ENCODE measurements around the gene EXPH5. TPM values are rescaled to one million over a fixed set of nuclear protein-coding genes. Genes with fewer than 3 reads are reported as not detected.

EXPH5 gene
- total and polyA plus RNA-seq, 2 of the 8 experiments (the other 6 are each of a cell fraction or from before 2014, with no cell fraction given): 1.1 to 11.5 TPM

DNA sequence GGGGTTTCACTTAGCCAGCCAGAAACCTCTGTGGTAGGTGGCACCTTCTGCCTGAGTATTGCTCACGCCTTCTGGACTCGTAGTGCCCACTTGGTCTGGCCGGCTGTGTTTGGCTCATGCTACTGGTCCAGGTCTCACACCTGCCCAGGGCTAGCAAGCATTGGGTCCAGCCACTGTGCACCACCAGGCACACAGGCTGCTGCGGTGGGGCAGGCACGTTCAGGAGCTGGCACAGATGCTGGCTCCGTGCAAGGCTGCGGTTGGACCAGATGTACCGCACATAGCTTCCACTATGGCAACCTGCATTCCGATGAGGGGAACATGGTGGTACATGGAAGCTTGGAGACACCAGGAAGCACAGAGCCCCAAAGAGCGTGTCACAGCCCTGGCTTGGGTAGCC is 34.8 kb upstream of the EXPH5 start (continued):
- TF ChIP-seq, protein P1, sequence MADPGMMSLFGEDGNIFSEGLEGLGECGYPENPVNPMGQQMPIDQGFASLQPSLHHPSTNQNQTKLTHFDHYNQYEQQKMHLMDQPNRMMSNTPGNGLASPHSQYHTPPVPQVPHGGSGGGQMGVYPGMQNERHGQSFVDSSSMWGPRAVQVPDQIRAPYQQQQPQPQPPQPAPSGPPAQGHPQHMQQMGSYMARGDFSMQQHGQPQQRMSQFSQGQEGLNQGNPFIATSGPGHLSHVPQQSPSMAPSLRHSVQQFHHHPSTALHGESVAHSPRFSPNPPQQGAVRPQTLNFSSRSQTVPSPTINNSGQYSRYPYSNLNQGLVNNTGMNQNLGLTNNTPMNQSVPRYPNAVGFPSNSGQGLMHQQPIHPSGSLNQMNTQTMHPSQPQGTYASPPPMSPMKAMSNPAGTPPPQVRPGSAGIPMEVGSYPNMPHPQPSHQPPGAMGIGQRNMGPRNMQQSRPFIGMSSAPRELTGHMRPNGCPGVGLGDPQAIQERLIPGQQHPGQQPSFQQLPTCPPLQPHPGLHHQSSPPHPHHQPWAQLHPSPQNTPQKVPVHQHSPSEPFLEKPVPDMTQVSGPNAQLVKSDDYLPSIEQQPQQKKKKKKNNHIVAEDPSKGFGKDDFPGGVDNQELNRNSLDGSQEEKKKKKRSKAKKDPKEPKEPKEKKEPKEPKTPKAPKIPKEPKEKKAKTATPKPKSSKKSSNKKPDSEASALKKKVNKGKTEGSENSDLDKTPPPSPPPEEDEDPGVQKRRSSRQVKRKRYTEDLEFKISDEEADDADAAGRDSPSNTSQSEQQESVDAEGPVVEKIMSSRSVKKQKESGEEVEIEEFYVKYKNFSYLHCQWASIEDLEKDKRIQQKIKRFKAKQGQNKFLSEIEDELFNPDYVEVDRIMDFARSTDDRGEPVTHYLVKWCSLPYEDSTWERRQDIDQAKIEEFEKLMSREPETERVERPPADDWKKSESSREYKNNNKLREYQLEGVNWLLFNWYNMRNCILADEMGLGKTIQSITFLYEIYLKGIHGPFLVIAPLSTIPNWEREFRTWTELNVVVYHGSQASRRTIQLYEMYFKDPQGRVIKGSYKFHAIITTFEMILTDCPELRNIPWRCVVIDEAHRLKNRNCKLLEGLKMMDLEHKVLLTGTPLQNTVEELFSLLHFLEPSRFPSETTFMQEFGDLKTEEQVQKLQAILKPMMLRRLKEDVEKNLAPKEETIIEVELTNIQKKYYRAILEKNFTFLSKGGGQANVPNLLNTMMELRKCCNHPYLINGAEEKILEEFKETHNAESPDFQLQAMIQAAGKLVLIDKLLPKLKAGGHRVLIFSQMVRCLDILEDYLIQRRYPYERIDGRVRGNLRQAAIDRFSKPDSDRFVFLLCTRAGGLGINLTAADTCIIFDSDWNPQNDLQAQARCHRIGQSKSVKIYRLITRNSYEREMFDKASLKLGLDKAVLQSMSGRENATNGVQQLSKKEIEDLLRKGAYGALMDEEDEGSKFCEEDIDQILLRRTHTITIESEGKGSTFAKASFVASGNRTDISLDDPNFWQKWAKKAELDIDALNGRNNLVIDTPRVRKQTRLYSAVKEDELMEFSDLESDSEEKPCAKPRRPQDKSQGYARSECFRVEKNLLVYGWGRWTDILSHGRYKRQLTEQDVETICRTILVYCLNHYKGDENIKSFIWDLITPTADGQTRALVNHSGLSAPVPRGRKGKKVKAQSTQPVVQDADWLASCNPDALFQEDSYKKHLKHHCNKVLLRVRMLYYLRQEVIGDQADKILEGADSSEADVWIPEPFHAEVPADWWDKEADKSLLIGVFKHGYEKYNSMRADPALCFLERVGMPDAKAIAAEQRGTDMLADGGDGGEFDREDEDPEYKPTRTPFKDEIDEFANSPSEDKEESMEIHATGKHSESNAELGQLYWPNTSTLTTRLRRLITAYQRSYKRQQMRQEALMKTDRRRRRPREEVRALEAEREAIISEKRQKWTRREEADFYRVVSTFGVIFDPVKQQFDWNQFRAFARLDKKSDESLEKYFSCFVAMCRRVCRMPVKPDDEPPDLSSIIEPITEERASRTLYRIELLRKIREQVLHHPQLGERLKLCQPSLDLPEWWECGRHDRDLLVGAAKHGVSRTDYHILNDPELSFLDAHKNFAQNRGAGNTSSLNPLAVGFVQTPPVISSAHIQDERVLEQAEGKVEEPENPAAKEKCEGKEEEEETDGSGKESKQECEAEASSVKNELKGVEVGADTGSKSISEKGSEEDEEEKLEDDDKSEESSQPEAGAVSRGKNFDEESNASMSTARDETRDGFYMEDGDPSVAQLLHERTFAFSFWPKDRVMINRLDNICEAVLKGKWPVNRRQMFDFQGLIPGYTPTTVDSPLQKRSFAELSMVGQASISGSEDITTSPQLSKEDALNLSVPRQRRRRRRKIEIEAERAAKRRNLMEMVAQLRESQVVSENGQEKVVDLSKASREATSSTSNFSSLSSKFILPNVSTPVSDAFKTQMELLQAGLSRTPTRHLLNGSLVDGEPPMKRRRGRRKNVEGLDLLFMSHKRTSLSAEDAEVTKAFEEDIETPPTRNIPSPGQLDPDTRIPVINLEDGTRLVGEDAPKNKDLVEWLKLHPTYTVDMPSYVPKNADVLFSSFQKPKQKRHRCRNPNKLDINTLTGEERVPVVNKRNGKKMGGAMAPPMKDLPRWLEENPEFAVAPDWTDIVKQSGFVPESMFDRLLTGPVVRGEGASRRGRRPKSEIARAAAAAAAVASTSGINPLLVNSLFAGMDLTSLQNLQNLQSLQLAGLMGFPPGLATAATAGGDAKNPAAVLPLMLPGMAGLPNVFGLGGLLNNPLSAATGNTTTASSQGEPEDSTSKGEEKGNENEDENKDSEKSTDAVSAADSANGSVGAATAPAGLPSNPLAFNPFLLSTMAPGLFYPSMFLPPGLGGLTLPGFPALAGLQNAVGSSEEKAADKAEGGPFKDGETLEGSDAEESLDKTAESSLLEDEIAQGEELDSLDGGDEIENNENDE (IDR thresholded peaks at IDR 0.05; ENCODE audit: insufficient replicate concordance, low read length): no peak
- TF ChIP-seq CHD1 (IDR thresholded peaks at IDR 0.05; ENCODE audit: low read depth, low read length): no peak
- TF ChIP-seq RXRA (IDR thresholded peaks at IDR 0.05; ENCODE audit: insufficient read depth, low read depth, low read length): no peak
- no peak for TF ChIP-seq JUND (IDR thresholded peaks at IDR 0.05; ENCODE audit: low read length)
- no peak for TF ChIP-seq FOSL1 (IDR thresholded peaks at IDR 0.05; ENCODE audit: insufficient read depth, low read depth, low read length)
- no peak for TF ChIP-seq CBX5 (IDR thresholded peaks at IDR 0.05; ENCODE audit: low read depth, low read length)
- TF ChIP-seq GTF2F1 (IDR thresholded peaks at IDR 0.05; ENCODE audit: borderline replicate concordance, low read depth, low read length): no peak
- TF ChIP-seq RFX5 (IDR thresholded peaks at IDR 0.05; ENCODE audit: borderline replicate concordance, low read depth, low read length): no peak
- no peak for TF ChIP-seq EP300 (IDR thresholded peaks at IDR 0.05; ENCODE audit: borderline replicate concordance in 1 of 2, low read depth in 2 of 2, low read length in 2 of 2)
- no peak for TF ChIP-seq PHF8 (conservative IDR thresholded peaks at IDR 0.05; ENCODE audit: low read depth, low read length)
- no peak for TF ChIP-seq CREB1 (IDR thresholded peaks at IDR 0.05)
- no peak for TF ChIP-seq EGR1 (IDR thresholded peaks at IDR 0.05; ENCODE audit: borderline replicate concordance, low read depth, low read length)
